PC-3 (cell line): Measurements from ENCODE around the gene USP34.
"Not testable (repeated sequence)": the region's sequence is repeated elsewhere in the genome, so short reads cannot be mapped to it uniquely, and the experiment has no call there.

Experiments
- EZH2 ChIP-seq: fragments of 300-600 bp; sonication (generic); IDR thresholded peaks from one replicate; pipeline ENCODE4 v1.6.1; 2017; ENCODE audit warnings: antibody characterized with exemption, mild to moderate bottlenecking, low read length; ENCODE audit not compliant: unreplicated experiment
- EZH2phosphoT487 ChIP-seq: fragments of 300-600 bp; sonication (generic); IDR thresholded peaks from 2 replicates; pipeline ENCODE4 v1.6.1; 2018; ENCODE audit warnings: mild to moderate bottlenecking, antibody characterized with exemption, low read length, borderline replicate concordance
- TF ChIP-seq, protein P1 (sequence below): fragments of 300-600 bp; sonication (generic); conservative IDR thresholded peaks from 2 replicates; pipeline ENCODE4 v1.5.1; 2017; ENCODE audit warnings: antibody characterized with exemption, low read depth, mild to moderate bottlenecking, low read length

DNA sequence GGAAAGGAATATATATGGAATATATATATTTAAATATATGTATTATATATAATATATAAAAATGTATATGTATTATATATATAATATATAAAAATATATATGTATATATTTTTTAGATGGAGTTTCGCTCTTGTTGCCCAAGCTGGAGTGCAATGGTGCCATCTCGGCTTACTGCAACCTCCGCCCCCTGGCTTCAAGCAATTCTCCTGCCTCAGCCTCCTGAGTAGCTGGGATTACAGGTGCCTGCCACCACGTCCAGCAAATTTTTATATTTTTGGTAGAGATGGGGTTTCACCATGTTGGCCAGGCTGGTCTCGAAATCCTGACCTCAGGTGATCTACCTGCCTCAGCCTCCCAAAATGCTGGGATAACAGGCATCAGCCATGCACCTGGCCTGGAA, 322.8 kb downstream of the USP34 start:
- TF ChIP-seq, protein P1, sequence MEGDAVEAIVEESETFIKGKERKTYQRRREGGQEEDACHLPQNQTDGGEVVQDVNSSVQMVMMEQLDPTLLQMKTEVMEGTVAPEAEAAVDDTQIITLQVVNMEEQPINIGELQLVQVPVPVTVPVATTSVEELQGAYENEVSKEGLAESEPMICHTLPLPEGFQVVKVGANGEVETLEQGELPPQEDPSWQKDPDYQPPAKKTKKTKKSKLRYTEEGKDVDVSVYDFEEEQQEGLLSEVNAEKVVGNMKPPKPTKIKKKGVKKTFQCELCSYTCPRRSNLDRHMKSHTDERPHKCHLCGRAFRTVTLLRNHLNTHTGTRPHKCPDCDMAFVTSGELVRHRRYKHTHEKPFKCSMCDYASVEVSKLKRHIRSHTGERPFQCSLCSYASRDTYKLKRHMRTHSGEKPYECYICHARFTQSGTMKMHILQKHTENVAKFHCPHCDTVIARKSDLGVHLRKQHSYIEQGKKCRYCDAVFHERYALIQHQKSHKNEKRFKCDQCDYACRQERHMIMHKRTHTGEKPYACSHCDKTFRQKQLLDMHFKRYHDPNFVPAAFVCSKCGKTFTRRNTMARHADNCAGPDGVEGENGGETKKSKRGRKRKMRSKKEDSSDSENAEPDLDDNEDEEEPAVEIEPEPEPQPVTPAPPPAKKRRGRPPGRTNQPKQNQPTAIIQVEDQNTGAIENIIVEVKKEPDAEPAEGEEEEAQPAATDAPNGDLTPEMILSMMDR, result not testable (repeated sequence)
- TF ChIP-seq EZH2, EZH2phosphoT487: not testable (repeated sequence)
